Mesenteric fat pad (tissue), 1 donor: Measurements from ENCODE around the gene SPAG17. TPM values are rescaled to one million over a fixed set of nuclear protein-coding genes. Genes with fewer than 3 reads are reported as not detected.

Experiments used
- DNase-seq: peaks from one replicate; pipeline ENCODE4 v3.0.0-alpha.2; 2020; ENCODE audit warnings: low spot score
- total RNA-seq: library from RNA; stranded (reverse); fragmentation: NEBNext Ultra II Directional; extraction: Animal tissue kit (Norgen Biotek cat#: 25700); gene quantifications from one replicate; pipeline ENCODE4 v1.2.1, GENCODE V29; 2021
- donor health status: DM: yes; HTN: yes; CAD: no.

Gene SPAG17
- total RNA-seq, 1 donor from 2014 or later: not detected

GRCh38 chr1:118122234-118123004 lies 62.6 kb downstream of the SPAG17 start:
- DNase-seq: no peak

- no peak for DNase-seq
Observed at GRCh38 chr1:118118873-118119463, 66.1 kb downstream of the SPAG17 start.

DNA sequence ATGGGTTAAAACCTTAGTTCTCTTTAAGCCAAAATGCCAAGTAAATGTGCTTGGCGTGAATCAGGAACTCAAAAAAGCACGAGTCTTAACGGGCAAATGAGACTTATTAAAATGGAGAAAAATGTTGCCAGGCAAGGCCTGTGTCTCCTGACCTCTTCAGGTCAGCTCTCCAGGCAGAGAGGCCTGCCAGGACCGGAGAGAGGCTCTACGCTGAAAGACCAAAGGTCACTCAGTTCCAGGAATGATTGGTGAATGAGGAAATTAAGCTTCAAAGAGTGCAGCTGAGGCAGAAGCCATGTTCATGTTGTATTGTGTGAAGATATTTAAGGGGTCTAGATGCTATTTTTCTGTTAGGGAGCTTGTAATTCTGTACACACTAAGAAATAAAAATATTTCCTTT lies 66.6 kb downstream of the SPAG17 start:
- DNase-seq: no peak

DNA sequence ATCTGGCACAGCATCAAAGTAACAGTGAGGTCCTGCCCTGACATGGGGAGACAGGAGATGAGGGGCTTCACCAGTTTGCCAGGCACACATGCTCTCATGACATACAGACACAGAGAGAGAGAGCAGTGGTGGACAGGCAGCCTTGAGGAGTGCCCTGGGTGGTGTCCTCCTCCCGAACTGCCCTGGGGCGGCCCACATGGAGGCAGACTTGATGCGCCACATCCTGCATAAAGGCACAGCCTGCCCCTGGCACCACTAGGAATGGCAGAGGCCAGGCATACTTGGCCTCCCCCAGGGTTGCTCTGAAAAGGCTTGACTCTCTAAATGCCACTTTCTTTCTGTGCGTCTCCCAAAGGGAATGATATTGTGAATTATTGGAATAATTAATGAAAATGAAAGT lies 67.5 kb downstream of the SPAG17 start:
- DNase-seq: no peak

- DNase-seq: no peak
Observed at GRCh38 chr1:118116909-118117308, 68.1 kb downstream of the SPAG17 start.

DNA sequence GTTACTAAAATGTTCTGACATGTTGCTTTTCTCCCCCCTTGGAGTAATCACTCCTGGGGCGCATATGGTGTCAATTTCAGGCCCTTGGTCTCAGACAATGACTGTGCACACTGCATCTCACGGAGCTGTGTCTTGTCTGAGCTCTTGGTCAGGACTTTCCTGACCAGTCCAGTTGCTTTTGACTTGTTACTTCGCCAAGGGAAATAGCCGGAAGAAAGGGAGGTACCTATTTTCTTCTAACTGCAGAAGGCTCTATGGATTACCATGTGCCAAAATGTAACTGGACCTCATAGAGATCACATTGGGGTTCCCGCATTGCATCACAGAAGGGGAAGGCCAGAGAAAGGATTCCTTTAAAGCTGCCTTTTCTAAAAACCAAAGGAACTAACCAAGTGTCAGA lies 68.6 kb downstream of the SPAG17 start:
- no peak for DNase-seq

- no peak for DNase-seq
Observed at GRCh38 chr1:118115567-118116295, 69.3 kb downstream of the SPAG17 start.

GRCh38 chr1:118113261-118113660 lies 71.8 kb downstream of the SPAG17 start:
- no peak for DNase-seq

GRCh38 chr1:118110580-118110979 lies 74.4 kb downstream of the SPAG17 start:
- DNase-seq: no peak

DNA sequence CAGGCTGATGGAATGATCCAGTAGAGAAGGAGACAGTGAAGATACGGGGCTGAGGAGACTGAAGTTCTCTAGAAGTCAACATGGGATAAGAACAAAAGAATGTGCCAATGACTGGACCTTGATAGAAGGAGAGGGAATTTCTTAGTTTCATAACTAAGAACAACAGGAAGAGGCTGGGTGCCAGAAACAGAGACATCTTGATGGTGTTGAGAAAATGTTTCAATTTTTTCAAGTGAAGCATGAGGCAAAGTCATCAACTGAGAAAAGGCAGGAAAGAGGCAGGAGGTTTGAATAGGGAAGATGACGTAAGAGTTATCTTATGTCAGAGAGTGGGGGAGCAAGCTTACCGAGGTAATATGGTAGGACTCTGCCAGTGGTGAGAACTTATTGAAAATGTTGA lies 80.1 kb downstream of the SPAG17 start:
- no peak for DNase-seq

DNA sequence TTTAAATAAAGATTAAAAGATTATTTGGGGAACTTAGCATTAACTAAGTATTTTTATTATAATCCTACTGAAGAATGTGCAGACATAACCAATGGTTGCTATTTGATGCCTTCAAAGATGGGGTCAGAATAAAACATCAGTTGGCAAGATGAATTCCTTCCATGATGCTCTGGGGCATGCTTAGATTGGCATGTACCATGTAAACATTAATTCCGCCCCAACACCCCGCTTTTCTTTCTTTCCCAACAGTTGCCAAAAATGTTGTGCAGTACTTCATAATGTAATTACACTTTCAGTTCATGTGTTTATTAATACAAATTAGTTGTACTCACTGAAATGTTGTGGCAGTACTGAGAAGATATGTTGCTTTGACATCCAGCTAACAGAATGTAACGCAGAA lies 82.6 kb downstream of the SPAG17 start:
- no peak for DNase-seq

DNA sequence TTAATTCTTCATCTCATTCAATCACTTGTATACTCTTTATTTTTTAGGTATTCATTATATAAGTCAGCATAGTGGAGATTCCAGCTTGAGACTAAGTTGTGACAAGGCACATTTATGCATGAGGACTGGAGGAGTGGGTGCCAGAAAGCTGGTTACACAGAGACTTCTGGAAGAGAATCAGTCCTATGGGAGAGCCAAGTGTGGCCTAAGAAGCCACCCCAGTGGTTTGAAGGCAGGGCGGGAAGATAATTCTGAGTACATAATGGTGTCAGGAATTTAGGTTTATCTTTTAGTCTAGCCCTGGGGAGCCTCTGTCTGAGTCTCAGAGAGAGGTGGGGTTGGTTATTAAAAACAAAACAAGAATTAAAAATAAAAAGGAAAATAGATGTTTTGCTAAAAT lies 83.0 kb downstream of the SPAG17 start:
- DNase-seq: no peak

DNA sequence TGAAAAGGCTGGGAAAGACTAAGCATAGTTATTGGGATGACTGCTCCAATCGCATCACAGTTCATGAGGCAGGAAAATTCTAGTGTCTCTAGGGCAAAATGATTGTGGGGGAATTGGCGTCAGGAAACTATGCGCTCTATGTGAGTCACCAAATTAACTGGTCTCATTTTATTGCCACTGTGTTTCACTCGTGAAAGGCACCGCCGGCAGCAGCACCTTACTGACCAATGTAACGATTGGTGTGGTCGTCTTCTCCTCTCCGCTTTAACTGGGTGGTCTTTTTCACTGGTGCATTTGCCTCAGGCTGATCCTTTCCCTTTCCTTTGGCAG lies 83.5 kb downstream of the SPAG17 start:
- no peak for DNase-seq

GRCh38 chr1:118100686-118101514 lies 84.1 kb downstream of the SPAG17 start:
- DNase-seq: no peak

GRCh38 chr1:118099686-118100085 lies 85.3 kb downstream of the SPAG17 start:
- DNase-seq: no peak

- DNase-seq: no peak
Observed at GRCh38 chr1:118097622-118098348, 87.2 kb downstream of the SPAG17 start.

DNA sequence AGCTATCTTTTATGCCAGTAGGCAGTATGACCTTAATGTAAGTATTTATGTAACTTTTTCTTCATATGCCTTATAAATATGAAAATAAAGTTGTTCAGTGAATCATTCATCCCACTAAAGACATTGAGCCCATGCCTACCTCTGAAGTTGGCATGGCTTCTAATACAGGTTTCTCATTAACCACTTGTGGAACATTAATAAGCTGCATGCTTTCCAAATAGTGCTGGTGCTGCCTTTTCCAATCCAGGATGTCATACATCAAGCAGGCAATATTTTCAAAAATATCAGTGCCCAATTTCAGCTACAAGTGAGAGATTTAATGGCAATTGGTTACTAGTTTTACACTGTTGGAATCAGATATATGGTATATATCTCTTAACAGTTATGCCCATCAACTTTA lies 92.0 kb downstream of the SPAG17 start:
- no peak for DNase-seq

- DNase-seq: no peak
Observed at GRCh38 chr1:118090130-118090529, 94.9 kb downstream of the SPAG17 start.

DNA sequence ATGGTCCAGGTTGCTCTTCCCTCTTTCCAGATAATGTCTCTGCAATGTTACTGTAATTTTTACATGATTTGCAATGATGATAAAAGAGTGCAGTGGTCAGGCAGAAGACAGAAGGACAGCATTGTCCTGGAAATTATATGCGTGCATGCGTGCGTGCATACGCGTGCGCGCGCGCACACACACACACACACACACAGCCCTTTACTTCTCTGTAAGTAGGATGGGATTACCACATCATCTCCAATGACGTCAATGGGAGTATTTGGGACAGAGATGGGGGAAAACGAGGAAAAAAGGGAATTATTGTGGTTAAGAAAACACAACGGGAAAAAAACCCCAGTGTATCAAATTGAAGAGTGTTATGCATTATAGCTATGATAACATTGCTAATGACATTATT lies 99.7 kb downstream of the SPAG17 start:
- no peak for DNase-seq

DNA sequence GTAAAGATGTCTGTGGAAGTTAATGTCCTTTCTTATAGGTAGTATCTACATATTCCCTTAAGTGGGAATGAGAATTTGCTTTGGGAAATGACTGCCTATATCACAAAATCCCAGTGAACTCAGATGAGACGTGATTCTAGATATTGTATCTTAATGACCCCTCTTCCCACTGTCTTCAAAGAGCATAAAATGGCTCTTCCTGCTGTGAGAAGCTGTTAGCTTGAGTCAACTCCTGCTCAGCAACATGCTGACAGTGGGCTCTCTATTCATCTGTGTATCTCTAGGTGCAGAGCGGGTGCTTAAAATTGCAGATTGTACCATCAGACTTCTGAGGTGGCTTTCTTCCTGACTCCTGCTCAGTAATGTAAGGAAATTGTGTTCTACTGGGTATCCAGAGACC lies 100.6 kb downstream of the SPAG17 start:
- no peak for DNase-seq

- no peak for DNase-seq
Observed at GRCh38 chr1:118082984-118083383, 102.0 kb downstream of the SPAG17 start.
